Immature natural killer cell (primary cell): ENCODE results near the gene CNDP2. TPM values are rescaled to one million over a fixed set of nuclear protein-coding genes. Genes with fewer than 3 reads are reported as not detected.
"Not testable (repeated sequence)": the region's sequence is repeated elsewhere in the genome, so short reads cannot be mapped to it uniquely, and the experiment has no call there.

ENCODE experiments used
- DNase-seq, 3 donors: peaks; one replicate each; pipeline ENCODE4 v3.0.0; 2022; ENCODE audit warnings: mixed read lengths in 1 of 3
- H3K27ac Mint-ChIP-seq, 6 donors: one replicate each; pipeline ENCODE4 v1.8.0; 2020; ENCODE audit warnings: mixed read lengths in 6 of 6, mild to moderate bottlenecking in 5 of 6, inconsistent platforms in 4 of 6, moderate library complexity in 3 of 6
- H3K27me3 Mint-ChIP-seq, 3 donors: one replicate each; pipeline ENCODE4 v1.8.0; 2020 to 2021; ENCODE audit warnings: low read depth in 3 of 3, mild to moderate bottlenecking in 3 of 3, mixed read lengths in 3 of 3, moderate library complexity in 3 of 3, inconsistent platforms in 1 of 3
- H3K36me3 Mint-ChIP-seq, 3 donors: one replicate each; pipeline ENCODE4 v1.8.0; 2020; ENCODE audit warnings: mixed read lengths in 3 of 3, inconsistent platforms in 2 of 3, mild to moderate bottlenecking in 2 of 3
- H3K4me1 Mint-ChIP-seq, 2 donors: one replicate each; pipeline ENCODE4 v1.8.0; 2020; ENCODE audit warnings: inconsistent platforms in 2 of 2, mild to moderate bottlenecking in 2 of 2, mixed read lengths in 2 of 2, moderate library complexity in 1 of 2
- H3K4me3 Mint-ChIP-seq, 5 donors: one replicate each; pipeline ENCODE4 v1.8.0; 2020; ENCODE audit warnings: mild to moderate bottlenecking in 5 of 5, mixed read lengths in 5 of 5, inconsistent platforms in 3 of 5, moderate library complexity in 3 of 5
- H3K9me3 Mint-ChIP-seq, 6 donors: one replicate each; pipeline ENCODE4 v1.8.0; 2020; ENCODE audit warnings: mild to moderate bottlenecking in 6 of 6, mixed read lengths in 6 of 6, inconsistent platforms in 4 of 6, moderate library complexity in 3 of 6
- polyA plus RNA-seq, 3 donors: library from polyadenylated mRNA; unstranded; fragments of 300-500 nt; fragmentation: Illumina TruSeq; gene quantifications; one replicate each; pipeline ENCODE4 v1.2.3, GENCODE V29; 2021

The CNDP2 gene
- polyA plus RNA-seq, 3 donors from 2014 or later = 117 to 187 (median 182) TPM

GRCh38 chr18:74499633-74500032 lies 3.5 kb downstream of the CNDP2 start:
- no peaks in the 10 kb centered on the region for H3K9me3 Mint-ChIP-seq
- peak in 2 of 3 donors; percentile 65 to 77 for DNase-seq
- H3K27me3 Mint-ChIP-seq = peaks cover 14 to 24% (median 15%) of the 10 kb centered on the region in 3 donors
- H3K4me3 Mint-ChIP-seq = peak overlapping the region; percentile 88 to 95 (median 89)
- H3K36me3 Mint-ChIP-seq = peaks cover 22 to 32% (median 23%) of the 10 kb centered on the region in 3 donors
- H3K4me1 Mint-ChIP-seq = peaks cover 57 to 62% of the 10 kb centered on the region in 2 donors
- H3K27ac Mint-ChIP-seq = peak overlapping the region; percentile 97 to 99 (median 98)

GRCh38 chr18:74500372-74500771 lies 4.2 kb downstream of the CNDP2 start:
- Mint-ChIP-seq H3K4me3 (peak overlapping the region; percentile 17 to 95 (median 61)), H3K27ac (peak overlapping the region; percentile 87 to 99 (median 98)), H3K9me3 (no peaks in the 10 kb centered on the region), H3K36me3 (peaks cover 23 to 34% (median 24%) of the 10 kb centered on the region in 3 donors), H3K4me1 (peaks cover 56 to 61% of the 10 kb centered on the region in 2 donors), H3K27me3 (peaks cover 14 to 24% (median 15%) of the 10 kb centered on the region in 3 donors)
- DNase-seq = no peak

- H3K27me3 Mint-ChIP-seq = peaks cover 10 to 20% (median 11%) of the 10 kb centered on the region in 3 donors
- peak overlapping the region; percentile 87 to 99 (median 98) for H3K27ac Mint-ChIP-seq
- H3K4me3 Mint-ChIP-seq = peak overlapping the region; percentile 17 to 95 (median 61)
- DNase-seq, H3K9me3 Mint-ChIP-seq: not testable (repeated sequence)
- peaks cover 23 to 37% (median 24%) of the 10 kb centered on the region in 3 donors for H3K36me3 Mint-ChIP-seq
- peaks cover 54 to 57% of the 10 kb centered on the region in 2 donors for H3K4me1 Mint-ChIP-seq
These were observed 4.6 kb downstream of the CNDP2 start for GRCh38 chr18:74500774-74501173.

GRCh38 chr18:74501386-74501785 lies 5.2 kb downstream of the CNDP2 start:
- Mint-ChIP-seq H3K4me1 (peaks cover 52 to 56% of the 10 kb centered on the region in 2 donors), H3K27ac (peak overlapping the region; percentile 11 to 99 (median 80)), H3K9me3 (no peaks in the 10 kb centered on the region), H3K4me3 (peak overlapping the region in 2 of 5 donors; percentile 22 to 49), H3K36me3 (peaks cover 23 to 38% (median 24%) of the 10 kb centered on the region in 3 donors), H3K27me3 (peaks cover 7 to 13% (median 7%) of the 10 kb centered on the region in 3 donors)
- DNase-seq = no peak

- H3K27me3 Mint-ChIP-seq = peaks cover 7 to 11% (median 7%) of the 10 kb centered on the region in 3 donors
- peaks cover 45 to 53% of the 10 kb centered on the region in 2 donors for H3K4me1 Mint-ChIP-seq
- no peak overlapping the region for H3K4me3 Mint-ChIP-seq
- DNase-seq = no peak
- no peaks in the 10 kb centered on the region for H3K9me3 Mint-ChIP-seq
- peaks cover 30 to 55% (median 31%) of the 10 kb centered on the region in 3 donors for H3K36me3 Mint-ChIP-seq
- H3K27ac Mint-ChIP-seq = peak overlapping the region in 3 of 6 donors; percentile 25 to 46 (median 37)
These were observed 7.0 kb downstream of the CNDP2 start for GRCh38 chr18:74503137-74503536.

GRCh38 chr18:74505776-74506175 lies 9.6 kb downstream of the CNDP2 start:
- Mint-ChIP-seq H3K4me3 (no peak overlapping the region), H3K36me3 (peaks cover 27 to 69% (median 32%) of the 10 kb centered on the region in 3 donors), H3K9me3 (no peaks in the 10 kb centered on the region), H3K27ac (peak overlapping the region in 2 of 6 donors; percentile 12 to 20), H3K4me1 (peaks cover 19 to 26% of the 10 kb centered on the region in 2 donors), H3K27me3 (no peaks in the 10 kb centered on the region)
- no peak for DNase-seq

- DNase-seq = no peak
- H3K4me1 Mint-ChIP-seq = peaks cover 14 to 18% of the 10 kb centered on the region in 2 donors
- peak overlapping the region in 2 of 6 donors; percentile 19 to 53 for H3K27ac Mint-ChIP-seq
- H3K27me3 Mint-ChIP-seq = no peaks in the 10 kb centered on the region
- no peak overlapping the region for H3K4me3 Mint-ChIP-seq
- peaks cover 22 to 68% (median 27%) of the 10 kb centered on the region in 3 donors for H3K36me3 Mint-ChIP-seq
- no peaks in the 10 kb centered on the region for H3K9me3 Mint-ChIP-seq
These were observed 10.4 kb downstream of the CNDP2 start for GRCh38 chr18:74506448-74507084.

GRCh38 chr18:74507097-74507881 lies 11.1 kb downstream of the CNDP2 start:
- peak overlapping the region in 4 of 6 donors; percentile 35 to 77 (median 58) for H3K27ac Mint-ChIP-seq
- H3K9me3 Mint-ChIP-seq = no peaks in the 10 kb centered on the region
- H3K4me1 Mint-ChIP-seq = peaks cover 13 to 18% of the 10 kb centered on the region in 2 donors
- H3K4me3 Mint-ChIP-seq = no peak overlapping the region
- no peaks in the 10 kb centered on the region for H3K27me3 Mint-ChIP-seq
- DNase-seq = no peak
- H3K36me3 Mint-ChIP-seq = peaks cover 20 to 65% (median 27%) of the 10 kb centered on the region in 3 donors

- H3K4me3 Mint-ChIP-seq = no peak overlapping the region
- H3K27me3 Mint-ChIP-seq = peaks cover 0 to 1% (median 0%) of the 10 kb centered on the region in 3 donors
- no peaks in the 10 kb centered on the region for H3K9me3 Mint-ChIP-seq
- peaks cover 18 to 65% (median 30%) of the 10 kb centered on the region in 3 donors for H3K36me3 Mint-ChIP-seq
- H3K4me1 Mint-ChIP-seq = peaks cover 12 to 17% of the 10 kb centered on the region in 2 donors
- no peak for DNase-seq
- peak overlapping the region in 2 of 6 donors; percentile 53 to 64 for H3K27ac Mint-ChIP-seq
These were observed 11.8 kb downstream of the CNDP2 start for GRCh38 chr18:74507927-74508326.

GRCh38 chr18:74508366-74508765 lies 12.2 kb downstream of the CNDP2 start:
- H3K36me3 Mint-ChIP-seq = peaks cover 15 to 62% (median 27%) of the 10 kb centered on the region in 3 donors

GRCh38 chr18:74508821-74509225 lies 12.7 kb downstream of the CNDP2 start:
- no peak overlapping the region for H3K4me3 Mint-ChIP-seq
- H3K9me3 Mint-ChIP-seq = no peaks in the 10 kb centered on the region
- DNase-seq = no peak
- peaks cover 11 to 12% of the 10 kb centered on the region in 2 donors for H3K4me1 Mint-ChIP-seq
- H3K36me3 Mint-ChIP-seq = peaks cover 14 to 58% (median 24%) of the 10 kb centered on the region in 3 donors
- H3K27me3 Mint-ChIP-seq = peaks cover 0 to 2% (median 0%) of the 10 kb centered on the region in 3 donors
- peak overlapping the region in 2 of 6 donors; percentile 28 to 30 for H3K27ac Mint-ChIP-seq

More at GRCh38 chr18:74508366-74508765, 12.2 kb downstream of the CNDP2 start:
- Mint-ChIP-seq H3K27me3 (peaks cover 0 to 2% (median 0%) of the 10 kb centered on the region in 3 donors), H3K9me3 (no peaks in the 10 kb centered on the region), H3K4me3 (no peak overlapping the region), H3K4me1 (peaks cover 11 to 13% of the 10 kb centered on the region in 2 donors), H3K27ac (peak overlapping the region in 2 of 6 donors; percentile 28 to 30)
- DNase-seq = no peak

- Mint-ChIP-seq H3K4me1 (peaks cover 12 to 14% of the 10 kb centered on the region in 2 donors), H3K4me3 (no peak overlapping the region), H3K9me3 (no peaks in the 10 kb centered on the region), H3K27ac (no peak overlapping the region), H3K27me3 (peaks cover 2 to 3% (median 2%) of the 10 kb centered on the region in 3 donors), H3K36me3 (peaks cover 14 to 54% (median 20%) of the 10 kb centered on the region in 3 donors)
- DNase-seq = no peak
These were observed 13.9 kb downstream of the CNDP2 start for GRCh38 chr18:74509856-74510769.

GRCh38 chr18:74510770-74511095 lies 14.6 kb downstream of the CNDP2 start:
- H3K9me3 Mint-ChIP-seq = no peaks in the 10 kb centered on the region
- no peak overlapping the region for H3K27ac Mint-ChIP-seq
- peaks cover 12% of the 10 kb centered on the region in 2 donors for H3K4me1 Mint-ChIP-seq
- peaks cover 2 to 3% (median 2%) of the 10 kb centered on the region in 3 donors for H3K27me3 Mint-ChIP-seq
- peaks cover 14 to 51% (median 20%) of the 10 kb centered on the region in 3 donors for H3K36me3 Mint-ChIP-seq
- DNase-seq = no peak
- no peak overlapping the region for H3K4me3 Mint-ChIP-seq
